ENCODE results near the gene HADHA.

HADHA gene

DNA sequence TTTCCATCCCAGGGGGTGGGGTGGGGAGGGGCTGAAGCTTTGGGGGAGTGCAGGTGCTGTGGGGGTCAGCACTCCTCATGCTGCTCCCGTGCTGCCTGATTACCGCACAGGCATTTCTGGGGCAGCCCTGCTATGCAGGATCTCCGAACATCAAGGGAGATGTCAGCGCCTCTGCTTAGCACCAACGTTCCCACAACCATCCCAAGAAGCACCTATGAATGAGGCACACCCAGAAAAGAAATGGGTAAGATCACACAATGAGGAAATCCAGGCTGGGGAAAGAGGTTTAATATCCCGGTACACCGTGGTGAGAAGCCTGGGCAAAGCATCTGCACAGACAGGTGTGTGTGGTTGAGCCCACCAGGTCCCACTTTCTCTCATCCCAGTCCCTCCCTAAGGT lies 54.1 kb downstream of the HADHA start:
- Histone ChIP-seq H3K36me3 (ENCODE audit: insufficient read depth, low read length) (peaks cover 55% of the 10 kb centered on the region), H3K4me3 (ENCODE audit: low read length) (no peak overlapping the region), H3K4me1 (ENCODE audit: control insufficient read depth, insufficient read depth, low read length) (no peaks in the 10 kb centered on the region), H3K4me2 (ENCODE audit: low read length) (no peak overlapping the region), H3K9ac (ENCODE audit: low read depth, low read length) (no peak overlapping the region), H3K27me3 (ENCODE audit: control insufficient read depth, insufficient read depth, low read length) (no peaks in the 10 kb centered on the region), H3K9me3 (replicated peaks; ENCODE audit: low read length) (no peaks in the 10 kb centered on the region)

DNA sequence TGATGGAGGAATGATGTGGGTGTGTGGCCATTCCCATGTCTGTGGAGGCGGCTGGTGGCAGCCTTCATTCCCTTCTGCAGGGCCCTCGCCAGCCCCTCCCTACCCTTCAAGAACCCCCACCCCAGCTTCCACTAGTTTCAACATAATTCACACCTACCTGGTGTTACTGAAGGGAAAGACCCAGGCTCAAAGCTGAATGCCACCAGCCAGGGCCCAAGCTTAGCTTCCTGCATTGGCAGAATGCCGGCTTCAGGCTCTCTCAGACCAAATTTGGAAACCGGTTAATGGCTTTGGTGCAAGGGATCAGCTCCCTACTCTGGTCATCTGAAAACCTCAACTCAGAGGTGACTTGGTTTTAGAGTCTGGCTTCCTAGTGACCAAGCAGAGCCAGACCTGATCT lies 54.7 kb downstream of the HADHA start:
- no peak overlapping the region for H3K4me3 ChIP-seq (ENCODE audit: low read length)
- no peaks in the 10 kb centered on the region for H3K27me3 ChIP-seq (ENCODE audit: control insufficient read depth, insufficient read depth, low read length)
- no peaks in the 10 kb centered on the region for H3K4me1 ChIP-seq (ENCODE audit: control insufficient read depth, insufficient read depth, low read length)
- peaks cover 49% of the 10 kb centered on the region for H3K36me3 ChIP-seq (ENCODE audit: insufficient read depth, low read length)
- H3K4me2 ChIP-seq (ENCODE audit: low read length) = no peak overlapping the region
- no peak overlapping the region for H3K9ac ChIP-seq (ENCODE audit: low read depth, low read length)
- no peaks in the 10 kb centered on the region for H3K9me3 ChIP-seq (replicated peaks; ENCODE audit: low read length)

DNA sequence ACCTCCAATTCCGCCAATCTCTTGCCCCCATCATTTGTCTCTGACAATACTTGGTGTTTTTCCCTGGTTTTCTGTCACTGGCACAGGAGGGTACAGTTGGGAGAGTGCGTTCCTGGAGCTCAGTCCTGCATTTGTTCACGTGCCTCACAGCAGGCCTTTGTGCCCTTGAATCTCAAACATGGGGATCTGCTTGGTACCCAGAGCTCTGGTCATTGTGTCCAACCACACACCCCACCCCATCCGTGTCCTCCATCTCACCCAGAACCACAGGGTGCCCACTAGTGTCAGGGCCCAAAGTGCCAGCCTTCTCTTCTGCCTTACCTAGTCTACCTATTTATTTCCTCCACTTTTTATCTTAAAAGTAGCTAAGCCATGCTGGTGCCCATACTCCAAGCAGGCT lies 55.3 kb downstream of the HADHA start:
- no peak overlapping the region for H3K4me3 ChIP-seq (ENCODE audit: low read length)
- H3K9ac ChIP-seq (ENCODE audit: low read depth, low read length) = no peak overlapping the region
- peaks cover 43% of the 10 kb centered on the region for H3K36me3 ChIP-seq (ENCODE audit: insufficient read depth, low read length)
- H3K4me2 ChIP-seq (ENCODE audit: low read length) = no peak overlapping the region
- no peaks in the 10 kb centered on the region for H3K27me3 ChIP-seq (ENCODE audit: control insufficient read depth, insufficient read depth, low read length)
- H3K9me3 ChIP-seq (replicated peaks; ENCODE audit: low read length) = no peaks in the 10 kb centered on the region
- peaks cover 6% of the 10 kb centered on the region for H3K4me1 ChIP-seq (ENCODE audit: control insufficient read depth, insufficient read depth, low read length)

DNA sequence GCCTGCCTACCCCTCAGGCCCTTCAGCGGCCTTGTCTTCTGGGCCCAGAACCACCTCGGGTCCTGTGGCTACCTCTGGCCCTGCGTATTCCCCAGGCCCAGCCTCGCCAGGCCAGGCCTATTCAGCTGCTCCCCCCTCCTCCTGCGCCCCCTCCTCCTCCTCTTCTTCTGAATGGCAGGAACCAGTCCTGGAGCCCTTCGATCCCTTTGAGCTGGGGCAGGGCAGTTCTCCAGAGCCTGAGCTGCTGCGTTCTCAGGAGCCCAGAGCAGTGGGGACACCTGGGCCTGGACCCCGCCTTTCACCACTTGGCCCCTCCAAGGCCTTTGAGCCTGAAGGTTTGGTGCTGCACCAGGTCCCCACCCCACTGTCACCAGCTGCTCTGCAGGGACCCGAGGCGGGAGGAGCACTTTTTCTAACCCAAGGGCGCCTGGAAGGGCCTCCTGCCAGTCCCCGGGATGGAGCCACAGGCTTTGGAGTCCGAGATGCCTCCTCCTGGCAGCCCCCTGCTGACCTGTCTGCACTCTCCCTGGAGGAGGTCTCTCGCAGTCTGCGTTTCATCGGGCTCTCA lies 56.8 kb downstream of the HADHA start:
- no peak overlapping the region for H3K9ac ChIP-seq (ENCODE audit: low read depth, low read length)
- H3K4me1 ChIP-seq (ENCODE audit: control insufficient read depth, insufficient read depth, low read length) = peaks cover 7% of the 10 kb centered on the region
- no peaks in the 10 kb centered on the region for H3K9me3 ChIP-seq (replicated peaks; ENCODE audit: low read length)
- H3K4me2 ChIP-seq (ENCODE audit: low read length) = no peak overlapping the region
- no peak overlapping the region for H3K4me3 ChIP-seq (ENCODE audit: low read length)
- no peaks in the 10 kb centered on the region for H3K27me3 ChIP-seq (ENCODE audit: control insufficient read depth, insufficient read depth, low read length)
- peaks cover 28% of the 10 kb centered on the region for H3K36me3 ChIP-seq (ENCODE audit: insufficient read depth, low read length)

DNA sequence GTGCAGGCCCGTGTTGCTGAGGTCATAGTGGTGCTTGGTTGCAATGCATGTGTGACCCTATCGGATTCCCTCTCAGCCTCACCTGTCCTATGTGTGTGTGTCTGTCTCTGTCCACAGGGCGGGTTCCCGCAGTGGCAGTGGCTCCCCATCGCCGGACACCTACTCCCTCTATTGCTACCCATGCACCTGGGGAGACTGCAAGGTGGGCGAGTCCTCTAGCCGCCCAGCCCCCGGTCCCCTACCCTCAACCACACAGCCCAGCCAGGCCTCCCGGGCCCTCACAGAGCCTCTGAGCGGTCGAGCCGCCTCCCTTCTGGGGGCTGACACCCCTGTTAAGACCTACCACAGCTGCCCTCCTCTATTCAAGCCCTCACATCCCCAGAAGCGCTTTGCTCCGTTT lies 57.3 kb downstream of the HADHA start:
- peaks cover 26% of the 10 kb centered on the region for H3K36me3 ChIP-seq (ENCODE audit: insufficient read depth, low read length)
- no peak overlapping the region for H3K9ac ChIP-seq (ENCODE audit: low read depth, low read length)
- no peak overlapping the region for H3K4me2 ChIP-seq (ENCODE audit: low read length)

DNA sequence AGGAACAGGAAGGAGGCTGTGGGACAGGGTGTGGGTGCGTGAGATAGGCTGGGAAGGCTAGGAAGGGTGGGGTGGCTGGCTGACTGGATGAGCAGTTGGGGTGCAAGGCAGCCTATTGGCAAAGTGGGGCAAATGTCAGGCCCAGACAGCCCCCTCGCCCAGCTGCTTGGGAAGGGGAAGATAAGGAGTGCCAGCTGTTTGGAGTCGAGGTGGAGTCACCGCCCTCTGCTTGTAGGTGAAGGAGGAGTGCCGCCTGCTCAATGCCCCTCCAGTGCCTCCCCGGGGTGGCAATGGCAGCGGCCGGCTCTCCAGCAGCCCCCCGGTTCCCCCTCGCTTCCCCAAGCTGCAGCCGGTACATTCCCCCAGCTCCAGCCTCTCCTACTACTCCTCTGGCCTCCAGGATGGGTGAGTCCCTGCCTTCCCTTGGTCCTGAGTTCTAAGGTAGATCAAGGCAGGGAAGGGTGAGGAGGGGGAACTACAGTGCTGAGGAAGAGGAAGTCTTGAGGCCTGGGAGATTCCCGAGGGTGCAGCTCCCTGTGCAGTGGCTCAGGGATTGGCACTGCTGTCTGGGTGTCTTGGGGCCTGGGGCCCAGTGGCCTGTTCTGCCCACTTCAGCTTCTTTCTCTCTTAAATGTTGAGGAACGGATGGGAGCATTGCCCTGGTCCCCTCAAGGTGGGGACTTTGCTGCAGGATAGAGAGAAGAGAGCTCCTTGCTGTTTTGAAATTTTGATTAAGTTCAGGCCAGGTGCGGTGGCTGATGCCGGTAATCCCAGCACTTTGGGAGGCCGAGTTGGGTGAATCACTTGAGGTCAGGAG lies 58.3 kb downstream of the HADHA start:
- Histone ChIP-seq H3K27me3 (ENCODE audit: control insufficient read depth, insufficient read depth, low read length) (no peaks in the 10 kb centered on the region), H3K36me3 (ENCODE audit: insufficient read depth, low read length) (peaks cover 18% of the 10 kb centered on the region), H3K4me3 (ENCODE audit: low read length) (peak overlapping the region; percentile 76), H3K9ac (ENCODE audit: low read depth, low read length) (no peak overlapping the region), H3K4me2 (ENCODE audit: low read length) (peak overlapping the region; percentile 96), H3K4me1 (ENCODE audit: control insufficient read depth, insufficient read depth, low read length) (peaks cover 7% of the 10 kb centered on the region), H3K9me3 (replicated peaks; ENCODE audit: low read length) (no peaks in the 10 kb centered on the region)

More for the DNA sequence above, 57.3 kb downstream of the HADHA start:
- Histone ChIP-seq H3K4me1 (ENCODE audit: control insufficient read depth, insufficient read depth, low read length) (peaks cover 7% of the 10 kb centered on the region), H3K27me3 (ENCODE audit: control insufficient read depth, insufficient read depth, low read length) (no peaks in the 10 kb centered on the region), H3K9me3 (replicated peaks; ENCODE audit: low read length) (no peaks in the 10 kb centered on the region), H3K4me3 (ENCODE audit: low read length) (no peak overlapping the region)

DNA sequence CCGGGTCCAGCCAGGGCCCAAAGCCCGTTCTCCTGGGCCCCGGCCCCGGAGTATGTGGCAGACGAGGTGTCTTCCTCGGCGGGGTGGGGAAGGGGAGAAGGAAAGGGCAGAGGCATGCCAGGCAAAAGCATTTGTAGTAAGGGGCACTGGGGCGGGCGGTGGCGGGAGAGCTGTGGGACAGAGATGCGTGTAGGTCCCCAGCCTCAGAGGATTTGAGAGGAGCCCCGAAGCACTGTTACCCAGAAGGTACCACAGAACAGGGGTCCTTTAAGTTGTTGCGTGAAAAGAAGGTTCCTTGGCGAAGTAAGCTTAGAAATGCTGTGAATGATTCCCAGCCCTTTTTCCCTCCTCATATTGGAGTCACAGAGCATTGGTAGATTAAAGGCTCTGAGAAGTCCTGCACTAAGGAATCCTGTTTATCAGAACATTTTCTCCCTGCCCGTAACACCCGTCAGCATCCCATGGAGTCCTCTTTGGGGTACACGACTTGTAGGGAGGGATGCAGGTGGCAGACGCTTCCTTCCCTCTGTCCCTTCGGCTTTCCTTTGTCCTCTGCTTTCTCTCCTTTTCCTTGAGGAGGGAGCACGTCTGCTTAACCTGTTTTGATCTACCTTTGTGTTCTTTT lies 59.0 kb downstream of the HADHA start:
- peaks cover 10% of the 10 kb centered on the region for H3K36me3 ChIP-seq (ENCODE audit: insufficient read depth, low read length)
- no peaks in the 10 kb centered on the region for H3K9me3 ChIP-seq (replicated peaks; ENCODE audit: low read length)
- H3K9ac ChIP-seq (ENCODE audit: low read depth, low read length) = peak overlapping the region; percentile 82
- H3K4me1 ChIP-seq (ENCODE audit: control insufficient read depth, insufficient read depth, low read length) = peaks cover 7% of the 10 kb centered on the region
- peak overlapping the region; percentile 96 for H3K4me2 ChIP-seq (ENCODE audit: low read length)
- peak overlapping the region; percentile 76 for H3K4me3 ChIP-seq (ENCODE audit: low read length)
- no peaks in the 10 kb centered on the region for H3K27me3 ChIP-seq (ENCODE audit: control insufficient read depth, insufficient read depth, low read length)

DNA sequence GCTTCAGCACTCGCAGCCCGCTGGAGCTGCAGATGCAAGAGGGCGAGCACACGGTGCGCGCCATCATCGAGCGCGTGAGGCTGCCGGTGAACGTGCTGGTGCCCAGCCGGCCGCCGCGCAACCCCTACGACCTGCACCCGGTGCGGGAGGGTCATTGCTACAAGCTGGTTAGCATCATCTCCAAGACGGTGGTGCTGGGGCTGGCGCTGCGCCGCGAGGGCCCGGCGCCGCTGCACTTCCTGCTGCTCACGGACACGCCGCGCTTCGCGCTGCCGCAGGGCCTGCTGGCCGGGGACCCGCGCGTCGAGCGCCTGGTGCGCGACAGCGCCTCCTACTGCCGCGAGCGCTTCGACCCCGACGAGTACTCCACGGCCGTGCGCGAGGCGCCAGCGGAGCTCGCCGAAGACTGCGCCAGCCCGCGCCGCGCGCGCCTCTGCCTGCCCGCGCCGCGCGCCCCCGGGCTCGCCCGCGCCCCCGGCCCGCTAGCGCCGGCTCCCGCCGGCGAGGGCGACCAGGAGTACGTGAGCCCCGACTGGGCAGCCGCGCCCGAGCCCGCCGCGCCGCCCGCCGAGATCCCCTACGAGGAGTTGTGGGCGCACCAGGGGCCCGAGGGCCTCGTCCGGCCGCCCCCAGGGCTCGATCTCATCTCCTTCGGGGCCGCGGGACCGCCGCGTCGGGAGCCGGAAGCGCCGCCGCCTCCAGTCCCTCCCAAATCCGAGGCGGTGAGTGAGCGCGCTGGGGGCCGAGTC lies 59.7 kb downstream of the HADHA start:
- Histone ChIP-seq H3K36me3 (ENCODE audit: insufficient read depth, low read length) (peaks cover 5% of the 10 kb centered on the region), H3K4me1 (ENCODE audit: control insufficient read depth, insufficient read depth, low read length) (peaks cover 7% of the 10 kb centered on the region), H3K4me2 (ENCODE audit: low read length) (peak overlapping the region; percentile 96), H3K27me3 (ENCODE audit: control insufficient read depth, insufficient read depth, low read length) (no peaks in the 10 kb centered on the region), H3K4me3 (ENCODE audit: low read length) (peak overlapping the region; percentile 76), H3K9ac (ENCODE audit: low read depth, low read length) (peak overlapping the region; percentile 82), H3K9me3 (replicated peaks; ENCODE audit: low read length) (no peaks in the 10 kb centered on the region)

DNA sequence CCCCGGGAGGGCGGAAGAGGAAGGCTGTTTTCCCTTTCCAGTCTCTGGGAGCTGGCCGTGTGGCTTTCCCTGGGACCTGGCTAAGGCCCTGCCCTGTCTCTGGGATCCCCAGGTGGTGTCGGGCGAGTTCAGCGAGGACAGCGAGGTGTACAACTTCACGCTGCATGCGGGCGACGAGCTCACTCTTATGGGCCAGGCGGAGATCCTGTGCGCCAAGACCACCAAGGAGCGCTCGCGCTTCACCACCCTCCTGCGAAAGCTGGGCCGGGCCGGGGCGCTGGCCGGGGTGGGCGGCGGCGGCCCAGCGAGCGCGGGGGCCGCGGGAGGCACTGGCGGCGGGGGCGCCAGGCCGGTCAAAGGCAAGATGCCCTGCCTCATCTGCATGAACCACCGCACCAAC lies 60.3 kb downstream of the HADHA start:
- Histone ChIP-seq H3K9ac (ENCODE audit: low read depth, low read length) (peak overlapping the region; percentile 73), H3K4me2 (ENCODE audit: low read length) (peak overlapping the region; percentile 96), H3K36me3 (ENCODE audit: insufficient read depth, low read length) (peaks cover 5% of the 10 kb centered on the region), H3K27me3 (ENCODE audit: control insufficient read depth, insufficient read depth, low read length) (no peaks in the 10 kb centered on the region), H3K4me1 (ENCODE audit: control insufficient read depth, insufficient read depth, low read length) (peaks cover 11% of the 10 kb centered on the region), H3K9me3 (replicated peaks; ENCODE audit: low read length) (no peaks in the 10 kb centered on the region), H3K4me3 (ENCODE audit: low read length) (peak overlapping the region; percentile 76)

DNA sequence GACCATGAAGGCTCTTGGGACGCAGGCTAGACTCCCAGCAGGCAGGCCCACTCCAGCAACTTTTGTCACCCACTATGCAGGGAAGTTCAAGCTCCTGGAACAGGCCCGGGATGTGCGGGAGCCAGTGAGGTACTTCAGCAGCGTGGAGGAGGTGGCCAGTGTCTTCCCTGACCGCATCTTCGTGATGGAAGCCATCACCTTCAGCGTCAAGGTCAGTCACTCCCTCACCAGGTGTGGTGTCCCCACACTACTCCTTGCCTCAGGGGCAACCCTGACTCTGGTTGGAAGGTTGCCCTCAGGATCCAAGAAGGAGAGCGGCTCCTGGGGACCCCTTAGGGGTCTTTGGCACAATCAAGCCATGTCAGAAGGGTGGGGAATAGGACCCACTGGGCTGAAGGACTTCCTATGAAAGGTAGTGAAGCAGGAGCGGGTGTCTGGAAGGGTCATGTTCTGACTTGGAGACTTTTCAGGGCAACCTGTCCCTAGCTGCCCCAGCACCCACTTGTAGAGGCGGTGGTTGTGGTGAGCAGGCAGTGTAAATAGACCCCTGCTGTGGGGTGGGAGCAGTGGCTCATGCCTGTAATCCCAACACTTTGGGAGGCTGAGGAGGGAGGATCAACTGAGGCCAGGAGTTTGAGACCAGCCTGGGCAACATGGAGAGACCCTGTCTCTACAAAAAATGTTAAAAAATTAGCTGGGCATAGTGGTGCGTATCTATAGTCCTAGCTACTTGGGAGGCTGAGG lies 61.4 kb downstream of the HADHA start:
- H3K9me3 ChIP-seq (replicated peaks; ENCODE audit: low read length) = no peaks in the 10 kb centered on the region
- H3K4me1 ChIP-seq (ENCODE audit: control insufficient read depth, insufficient read depth, low read length) = peaks cover 12% of the 10 kb centered on the region
- no peak overlapping the region for H3K4me3 ChIP-seq (ENCODE audit: low read length)
- H3K4me2 ChIP-seq (ENCODE audit: low read length) = no peak overlapping the region
- H3K36me3 ChIP-seq (ENCODE audit: insufficient read depth, low read length) = no peaks in the 10 kb centered on the region
- no peaks in the 10 kb centered on the region for H3K27me3 ChIP-seq (ENCODE audit: control insufficient read depth, insufficient read depth, low read length)
- no peak overlapping the region for H3K9ac ChIP-seq (ENCODE audit: low read depth, low read length)

DNA sequence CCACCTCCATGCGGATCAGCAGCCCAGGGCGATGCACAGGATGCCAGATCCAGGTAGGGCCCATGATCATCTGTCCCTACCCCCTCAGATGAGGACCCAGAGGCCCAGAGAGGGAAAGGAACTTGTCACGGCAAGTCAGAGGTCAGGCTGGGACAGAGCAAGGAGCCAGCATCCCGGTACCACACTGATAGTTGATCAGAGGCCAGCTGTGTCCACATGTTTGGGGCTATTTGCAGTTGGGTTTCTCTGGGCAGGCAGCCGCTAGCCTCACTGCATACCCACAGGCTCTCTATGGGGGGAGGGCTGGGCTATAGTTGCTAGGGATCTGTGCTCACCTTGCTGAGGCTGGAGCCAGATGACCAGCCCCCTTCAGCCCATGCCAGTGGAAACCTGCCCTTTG lies 62.0 kb downstream of the HADHA start:
- H3K9ac ChIP-seq (ENCODE audit: low read depth, low read length) = no peak overlapping the region
- H3K27me3 ChIP-seq (ENCODE audit: control insufficient read depth, insufficient read depth, low read length) = no peaks in the 10 kb centered on the region

More for the DNA sequence above, 62.0 kb downstream of the HADHA start:
- Histone ChIP-seq H3K4me2 (ENCODE audit: low read length) (no peak overlapping the region), H3K4me3 (ENCODE audit: low read length) (no peak overlapping the region), H3K9me3 (replicated peaks; ENCODE audit: low read length) (no peaks in the 10 kb centered on the region), H3K4me1 (ENCODE audit: control insufficient read depth, insufficient read depth, low read length) (peaks cover 12% of the 10 kb centered on the region), H3K36me3 (ENCODE audit: insufficient read depth, low read length) (no peaks in the 10 kb centered on the region)

Data from skeletal muscle satellite cell (primary cell).